GM23338 (cell line): Measurements from ENCODE around the gene FLOT2. TPM values are rescaled to one million over a fixed set of nuclear protein-coding genes. Genes with fewer than 3 reads are reported as not detected.

Experiments
- ATAC-seq: fragments of 200-7000 bp; cut with Tn5 transposase; 3 replicates; pipeline ENCODE4 v1.9.1; 2020
- DNase-seq: peaks from one replicate; pipeline ENCODE4 v3.0.0-alpha.2; 2015; ENCODE audit warnings: low spot score
- H2AFZ ChIP-seq: fragments of 200-600 bp; sonication (generic); 2 replicates; pipeline ENCODE4 v1.8.0; 2016; ENCODE audit warnings: antibody characterized with exemption, mild to moderate bottlenecking, moderate library complexity
- H3F3A ChIP-seq: fragments of 200-600 bp; sonication (generic); replicated peaks from 2 replicates; pipeline ENCODE4 v1.8.0; 2017; ENCODE audit warnings: antibody characterized with exemption, mixed run types, low read depth
- H3K27ac ChIP-seq: fragments of 200-600 bp; sonication (generic); 2 replicates; pipeline ENCODE4 v1.6.1; 2016; ENCODE audit warnings: low read depth
- H3K27me3 ChIP-seq: fragments of 200-600 bp; sonication (generic); 2 replicates; pipeline ENCODE4 v1.8.0; 2016; ENCODE audit warnings: mild to moderate bottlenecking, mixed run types, moderate library complexity; ENCODE audit not compliant: insufficient read depth
- H3K36me3 ChIP-seq: fragments of 200-600 bp; sonication (generic); 2 replicates; pipeline ENCODE4 v1.8.0; 2016; ENCODE audit warnings: mild to moderate bottlenecking; ENCODE audit not compliant: insufficient read depth
- H3K4me1 ChIP-seq: fragments of 200-600 bp; sonication (generic); 2 replicates; pipeline ENCODE4 v1.8.0; 2016; ENCODE audit warnings: mild to moderate bottlenecking, moderate library complexity; ENCODE audit not compliant: insufficient read depth
- H3K4me2 ChIP-seq: fragments of 200-600 bp; sonication (generic); 2 replicates; pipeline ENCODE4 v1.7.1; 2017; ENCODE audit warnings: mixed run types
- H3K4me3 ChIP-seq: fragments of 200-600 bp; sonication (generic); 2 replicates; pipeline ENCODE4 v1.6.1; 2016; ENCODE audit warnings: mixed run types
- H3K79me2 ChIP-seq: fragments of 200-600 bp; sonication (generic); replicated peaks from 2 replicates; pipeline ENCODE4 v1.8.0; 2017; ENCODE audit warnings: mild to moderate bottlenecking; ENCODE audit not compliant: insufficient read depth
- H3K9me2 ChIP-seq: fragments of 200-600 bp; sonication (generic); 2 replicates; pipeline ENCODE4 v1.8.0; 2017; ENCODE audit not compliant: insufficient read depth
- H4K20me1 ChIP-seq: fragments of 200-600 bp; sonication (generic); replicated peaks from 2 replicates; pipeline ENCODE4 v1.8.0; 2017; ENCODE audit warnings: mild to moderate bottlenecking; ENCODE audit not compliant: insufficient read depth
- H3K27ac Mint-ChIP-seq: 2 replicates; pipeline ENCODE4 v1.8.0; 2020; ENCODE audit warnings: inconsistent platforms, mild to moderate bottlenecking, moderate library complexity, mixed read lengths
- H3K27me3 Mint-ChIP-seq: 3 replicates; pipeline ENCODE4 v1.8.0; 2022; ENCODE audit warnings: low read depth, mild to moderate bottlenecking, moderate library complexity, mixed read lengths, inconsistent platforms; ENCODE audit not compliant: insufficient read depth, poor library complexity
- H3K36me3 Mint-ChIP-seq: 3 replicates; pipeline ENCODE4 v1.8.0; 2021; ENCODE audit warnings: low read depth, mild to moderate bottlenecking, inconsistent platforms, moderate library complexity, mixed read lengths
- H3K4me1 Mint-ChIP-seq: 3 replicates; pipeline ENCODE4 v1.8.0; 2020; ENCODE audit warnings: mild to moderate bottlenecking, inconsistent platforms, mixed read lengths
- H3K4me3 Mint-ChIP-seq: 3 replicates; pipeline ENCODE4 v1.8.0; 2021; ENCODE audit warnings: moderate library complexity, mild to moderate bottlenecking, inconsistent platforms, mixed read lengths
- H3K9me3 Mint-ChIP-seq: 3 replicates; pipeline ENCODE4 v1.8.0; 2020; ENCODE audit warnings: moderate library complexity, mild to moderate bottlenecking, inconsistent platforms, mixed read lengths
- CREB1 ChIP-seq: fragments of 250-450 bp; sonication (Bioruptor Pico); IDR thresholded peaks from 2 replicates; pipeline ENCODE4 v1.5.0; 2020; ENCODE audit warnings: low read depth, mild to moderate bottlenecking, moderate library complexity
- EZH2 ChIP-seq: fragments of 200-600 bp; sonication (generic); IDR thresholded peaks from one replicate; pipeline ENCODE4 v1.8.0; 2017; ENCODE audit warnings: antibody characterized with exemption, mild to moderate bottlenecking, low read depth; ENCODE audit not compliant: unreplicated experiment
- EZH2phosphoT487 ChIP-seq: fragments of 200-600 bp; sonication (generic); IDR thresholded peaks from one replicate; pipeline ENCODE4 v1.8.1; 2018; ENCODE audit warnings: antibody characterized with exemption; ENCODE audit not compliant: unreplicated experiment
- JUNB ChIP-seq: IDR thresholded peaks from one replicate; pipeline ENCODE4 v1.6.1; 2016; ENCODE audit warnings: antibody characterized with exemption; ENCODE audit not compliant: unreplicated experiment
- NANOG ChIP-seq: IDR thresholded peaks from 2 replicates; pipeline ENCODE4 v1.6.1; 2016; ENCODE audit warnings: antibody characterized with exemption, borderline replicate concordance
- POLR2AphosphoS5 ChIP-seq: IDR thresholded peaks from 2 replicates; pipeline ENCODE4 v1.6.1; 2016; ENCODE audit warnings: antibody characterized with exemption, low read depth
- STAT1 ChIP-seq: IDR thresholded peaks from one replicate; pipeline ENCODE4 v1.6.1; 2016; ENCODE audit warnings: antibody characterized with exemption; ENCODE audit not compliant: unreplicated experiment
- ZNF114 ChIP-seq: fragments of 250-450 bp; sonication (Bioruptor Pico); IDR thresholded peaks from 2 replicates; pipeline ENCODE4 v1.5.0; 2020; ENCODE audit warnings: mild to moderate bottlenecking, moderate library complexity
- ZNF331 ChIP-seq: fragments of 250-450 bp; sonication (Bioruptor Pico); IDR thresholded peaks from 2 replicates; pipeline ENCODE4 v1.5.0; 2020; ENCODE audit warnings: low read depth, mild to moderate bottlenecking, moderate library complexity
- polyA plus RNA-seq: library from polyadenylated mRNA; unstranded; fragments of >200 nt; fragmentation: Nextera tagmentation; extraction: Ambion mirVana; gene quantifications from 2 replicates; pipeline ENCODE4 v1.2.1, GENCODE V29; 2016
- total RNA-seq: library from RNA; depleted of rRNA; stranded (reverse); fragments of >200 nt; shearing (Covaris generic); gene quantifications from 2 replicates; pipeline ENCODE4 v1.2.3, GENCODE V29; 2014
- TF ChIP-seq, protein P1 (sequence below): fragments of 250-450 bp; sonication (Bioruptor Pico); IDR thresholded peaks from 2 replicates; pipeline ENCODE4 v1.5.0; 2020; ENCODE audit warnings: mild to moderate bottlenecking, moderate library complexity
- TF ChIP-seq, protein P2 (sequence below): IDR thresholded peaks from 2 replicates; pipeline ENCODE4 v1.6.1; 2016; ENCODE audit warnings: antibody characterized with exemption
- TF ChIP-seq, protein P3 (sequence below): IDR thresholded peaks from one replicate; pipeline ENCODE4 v1.6.1; 2018; ENCODE audit warnings: antibody characterized with exemption; ENCODE audit not compliant: unreplicated experiment
- TF ChIP-seq, protein P4 (sequence below), 2 experiments: fragments of 200-600 bp in 1 of 2; sonication (generic) in 1 of 2; conservative IDR thresholded peaks; 2 replicates each; pipeline versions ENCODE4 v1.5.1 to v1.6.1; 2016 to 2017; ENCODE audit warnings: antibody characterized with exemption in 2 of 2, low read depth in 2 of 2, mild to moderate bottlenecking in 2 of 2, moderate library complexity in 1 of 2

FLOT2 gene
- total and polyA plus RNA-seq, 2 experiments from 2014 or later: 49.8 to 66.1 TPM

GRCh38 chr17:28879886-28880571, 17.5 kb downstream of the FLOT2 start:
- H3K4me3 Mint-ChIP-seq: no peak overlapping the region; the same call in 2 of the 3 replicates
- peaks cover 11% of the 10 kb centered on the region; the same call in 2 of the 3 replicates for H3K9me3 Mint-ChIP-seq
- H3K4me1 Mint-ChIP-seq: peaks cover 11% of the 10 kb centered on the region
- ATAC-seq (no peak), DNase-seq (no peak)
- no peak overlapping the region for H3K27ac Mint-ChIP-seq
- Histone ChIP-seq H3F3A (no peaks in the 10 kb centered on the region), H3K79me2 (no peaks in the 10 kb centered on the region), H3K36me3 (no peaks in the 10 kb centered on the region; the same call in 1 of the 2 replicates), H3K9me2 (no peaks in the 10 kb centered on the region), H3K27ac (no peak overlapping the region), H4K20me1 (no peaks in the 10 kb centered on the region), H3K4me2 (no peak overlapping the region), H3K4me3 (no peak overlapping the region), H3K4me1 (no peaks in the 10 kb centered on the region), H2AFZ (no peak overlapping the region), H3K27me3 (no peaks in the 10 kb centered on the region)
- TF ChIP-seq ZNF114 (CRISPR knock-in tag) (no peak), EZH2phosphoT487 (no peak), EZH2 (no peak), CREB1 (CRISPR knock-in tag) (no peak), ZNF331 (CRISPR knock-in tag) (no peak), STAT1 (no peak), JUNB (no peak), POLR2AphosphoS5 (no peak), NANOG (no peak)
- TF ChIP-seq, protein P1, sequence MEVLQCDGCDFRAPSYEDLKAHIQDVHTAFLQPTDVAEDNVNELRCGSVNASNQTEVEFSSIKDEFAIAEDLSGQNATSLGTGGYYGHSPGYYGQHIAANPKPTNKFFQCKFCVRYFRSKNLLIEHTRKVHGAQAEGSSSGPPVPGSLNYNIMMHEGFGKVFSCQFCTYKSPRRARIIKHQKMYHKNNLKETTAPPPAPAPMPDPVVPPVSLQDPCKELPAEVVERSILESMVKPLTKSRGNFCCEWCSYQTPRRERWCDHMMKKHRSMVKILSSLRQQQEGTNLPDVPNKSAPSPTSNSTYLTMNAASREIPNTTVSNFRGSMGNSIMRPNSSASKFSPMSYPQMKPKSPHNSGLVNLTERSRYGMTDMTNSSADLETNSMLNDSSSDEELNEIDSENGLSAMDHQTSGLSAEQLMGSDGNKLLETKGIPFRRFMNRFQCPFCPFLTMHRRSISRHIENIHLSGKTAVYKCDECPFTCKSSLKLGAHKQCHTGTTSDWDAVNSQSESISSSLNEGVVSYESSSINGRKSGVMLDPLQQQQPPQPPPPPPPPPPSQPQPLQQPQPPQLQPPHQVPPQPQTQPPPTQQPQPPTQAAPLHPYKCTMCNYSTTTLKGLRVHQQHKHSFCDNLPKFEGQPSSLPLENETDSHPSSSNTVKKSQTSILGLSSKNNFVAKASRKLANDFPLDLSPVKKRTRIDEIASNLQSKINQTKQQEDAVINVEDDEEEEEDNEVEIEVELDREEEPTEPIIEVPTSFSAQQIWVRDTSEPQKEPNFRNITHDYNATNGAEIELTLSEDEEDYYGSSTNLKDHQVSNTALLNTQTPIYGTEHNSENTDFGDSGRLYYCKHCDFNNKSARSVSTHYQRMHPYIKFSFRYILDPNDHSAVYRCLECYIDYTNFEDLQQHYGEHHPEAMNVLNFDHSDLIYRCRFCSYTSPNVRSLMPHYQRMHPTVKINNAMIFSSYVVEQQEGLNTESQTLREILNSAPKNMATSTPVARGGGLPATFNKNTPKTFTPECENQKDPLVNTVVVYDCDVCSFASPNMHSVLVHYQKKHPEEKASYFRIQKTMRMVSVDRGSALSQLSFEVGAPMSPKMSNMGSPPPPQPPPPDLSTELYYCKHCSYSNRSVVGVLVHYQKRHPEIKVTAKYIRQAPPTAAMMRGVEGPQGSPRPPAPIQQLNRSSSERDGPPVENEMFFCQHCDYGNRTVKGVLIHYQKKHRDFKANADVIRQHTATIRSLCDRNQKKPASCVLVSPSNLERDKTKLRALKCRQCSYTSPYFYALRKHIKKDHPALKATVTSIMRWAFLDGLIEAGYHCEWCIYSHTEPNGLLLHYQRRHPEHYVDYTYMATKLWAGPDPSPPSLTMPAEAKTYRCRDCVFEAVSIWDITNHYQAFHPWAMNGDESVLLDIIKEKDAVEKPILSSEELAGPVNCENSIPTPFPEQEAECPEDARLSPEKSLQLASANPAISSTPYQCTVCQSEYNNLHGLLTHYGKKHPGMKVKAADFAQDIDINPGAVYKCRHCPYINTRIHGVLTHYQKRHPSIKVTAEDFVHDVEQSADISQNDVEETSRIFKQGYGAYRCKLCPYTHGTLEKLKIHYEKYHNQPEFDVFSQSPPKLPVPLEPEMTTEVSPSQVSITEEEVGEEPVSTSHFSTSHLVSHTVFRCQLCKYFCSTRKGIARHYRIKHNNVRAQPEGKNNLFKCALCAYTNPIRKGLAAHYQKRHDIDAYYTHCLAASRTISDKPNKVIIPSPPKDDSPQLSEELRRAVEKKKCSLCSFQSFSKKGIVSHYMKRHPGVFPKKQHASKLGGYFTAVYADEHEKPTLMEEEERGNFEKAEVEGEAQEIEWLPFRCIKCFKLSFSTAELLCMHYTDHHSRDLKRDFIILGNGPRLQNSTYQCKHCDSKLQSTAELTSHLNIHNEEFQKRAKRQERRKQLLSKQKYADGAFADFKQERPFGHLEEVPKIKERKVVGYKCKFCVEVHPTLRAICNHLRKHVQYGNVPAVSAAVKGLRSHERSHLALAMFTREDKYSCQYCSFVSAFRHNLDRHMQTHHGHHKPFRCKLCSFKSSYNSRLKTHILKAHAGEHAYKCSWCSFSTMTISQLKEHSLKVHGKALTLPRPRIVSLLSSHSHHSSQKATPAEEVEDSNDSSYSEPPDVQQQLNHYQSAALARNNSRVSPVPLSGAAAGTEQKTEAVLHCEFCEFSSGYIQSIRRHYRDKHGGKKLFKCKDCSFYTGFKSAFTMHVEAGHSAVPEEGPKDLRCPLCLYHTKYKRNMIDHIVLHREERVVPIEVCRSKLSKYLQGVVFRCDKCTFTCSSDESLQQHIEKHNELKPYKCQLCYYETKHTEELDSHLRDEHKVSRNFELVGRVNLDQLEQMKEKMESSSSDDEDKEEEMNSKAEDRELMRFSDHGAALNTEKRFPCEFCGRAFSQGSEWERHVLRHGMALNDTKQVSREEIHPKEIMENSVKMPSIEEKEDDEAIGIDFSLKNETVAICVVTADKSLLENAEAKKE: no peak
- TF ChIP-seq, protein P2, sequence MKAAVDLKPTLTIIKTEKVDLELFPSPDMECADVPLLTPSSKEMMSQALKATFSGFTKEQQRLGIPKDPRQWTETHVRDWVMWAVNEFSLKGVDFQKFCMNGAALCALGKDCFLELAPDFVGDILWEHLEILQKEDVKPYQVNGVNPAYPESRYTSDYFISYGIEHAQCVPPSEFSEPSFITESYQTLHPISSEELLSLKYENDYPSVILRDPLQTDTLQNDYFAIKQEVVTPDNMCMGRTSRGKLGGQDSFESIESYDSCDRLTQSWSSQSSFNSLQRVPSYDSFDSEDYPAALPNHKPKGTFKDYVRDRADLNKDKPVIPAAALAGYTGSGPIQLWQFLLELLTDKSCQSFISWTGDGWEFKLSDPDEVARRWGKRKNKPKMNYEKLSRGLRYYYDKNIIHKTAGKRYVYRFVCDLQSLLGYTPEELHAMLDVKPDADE: no peak
- TF ChIP-seq, protein P3, sequence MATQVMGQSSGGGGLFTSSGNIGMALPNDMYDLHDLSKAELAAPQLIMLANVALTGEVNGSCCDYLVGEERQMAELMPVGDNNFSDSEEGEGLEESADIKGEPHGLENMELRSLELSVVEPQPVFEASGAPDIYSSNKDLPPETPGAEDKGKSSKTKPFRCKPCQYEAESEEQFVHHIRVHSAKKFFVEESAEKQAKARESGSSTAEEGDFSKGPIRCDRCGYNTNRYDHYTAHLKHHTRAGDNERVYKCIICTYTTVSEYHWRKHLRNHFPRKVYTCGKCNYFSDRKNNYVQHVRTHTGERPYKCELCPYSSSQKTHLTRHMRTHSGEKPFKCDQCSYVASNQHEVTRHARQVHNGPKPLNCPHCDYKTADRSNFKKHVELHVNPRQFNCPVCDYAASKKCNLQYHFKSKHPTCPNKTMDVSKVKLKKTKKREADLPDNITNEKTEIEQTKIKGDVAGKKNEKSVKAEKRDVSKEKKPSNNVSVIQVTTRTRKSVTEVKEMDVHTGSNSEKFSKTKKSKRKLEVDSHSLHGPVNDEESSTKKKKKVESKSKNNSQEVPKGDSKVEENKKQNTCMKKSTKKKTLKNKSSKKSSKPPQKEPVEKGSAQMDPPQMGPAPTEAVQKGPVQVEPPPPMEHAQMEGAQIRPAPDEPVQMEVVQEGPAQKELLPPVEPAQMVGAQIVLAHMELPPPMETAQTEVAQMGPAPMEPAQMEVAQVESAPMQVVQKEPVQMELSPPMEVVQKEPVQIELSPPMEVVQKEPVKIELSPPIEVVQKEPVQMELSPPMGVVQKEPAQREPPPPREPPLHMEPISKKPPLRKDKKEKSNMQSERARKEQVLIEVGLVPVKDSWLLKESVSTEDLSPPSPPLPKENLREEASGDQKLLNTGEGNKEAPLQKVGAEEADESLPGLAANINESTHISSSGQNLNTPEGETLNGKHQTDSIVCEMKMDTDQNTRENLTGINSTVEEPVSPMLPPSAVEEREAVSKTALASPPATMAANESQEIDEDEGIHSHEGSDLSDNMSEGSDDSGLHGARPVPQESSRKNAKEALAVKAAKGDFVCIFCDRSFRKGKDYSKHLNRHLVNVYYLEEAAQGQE: no peak
- TF ChIP-seq, protein P4, sequence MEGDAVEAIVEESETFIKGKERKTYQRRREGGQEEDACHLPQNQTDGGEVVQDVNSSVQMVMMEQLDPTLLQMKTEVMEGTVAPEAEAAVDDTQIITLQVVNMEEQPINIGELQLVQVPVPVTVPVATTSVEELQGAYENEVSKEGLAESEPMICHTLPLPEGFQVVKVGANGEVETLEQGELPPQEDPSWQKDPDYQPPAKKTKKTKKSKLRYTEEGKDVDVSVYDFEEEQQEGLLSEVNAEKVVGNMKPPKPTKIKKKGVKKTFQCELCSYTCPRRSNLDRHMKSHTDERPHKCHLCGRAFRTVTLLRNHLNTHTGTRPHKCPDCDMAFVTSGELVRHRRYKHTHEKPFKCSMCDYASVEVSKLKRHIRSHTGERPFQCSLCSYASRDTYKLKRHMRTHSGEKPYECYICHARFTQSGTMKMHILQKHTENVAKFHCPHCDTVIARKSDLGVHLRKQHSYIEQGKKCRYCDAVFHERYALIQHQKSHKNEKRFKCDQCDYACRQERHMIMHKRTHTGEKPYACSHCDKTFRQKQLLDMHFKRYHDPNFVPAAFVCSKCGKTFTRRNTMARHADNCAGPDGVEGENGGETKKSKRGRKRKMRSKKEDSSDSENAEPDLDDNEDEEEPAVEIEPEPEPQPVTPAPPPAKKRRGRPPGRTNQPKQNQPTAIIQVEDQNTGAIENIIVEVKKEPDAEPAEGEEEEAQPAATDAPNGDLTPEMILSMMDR (conservative IDR thresholded peaks at IDR 0.05; ENCODE audit: low read depth in 2 of 2): no peak
- H3K27me3 Mint-ChIP-seq: peaks cover 7% of the 10 kb centered on the region
- peaks cover 63% of the 10 kb centered on the region for H3K36me3 Mint-ChIP-seq
